ENCODE results near the gene CNPY1. TPM values are rescaled to one million over a fixed set of nuclear protein-coding genes. Genes with fewer than 3 reads are reported as not detected.

Gene CNPY1
- total and polyA plus RNA-seq, 4 experiments from 2014 or later, result not detected

DNA sequence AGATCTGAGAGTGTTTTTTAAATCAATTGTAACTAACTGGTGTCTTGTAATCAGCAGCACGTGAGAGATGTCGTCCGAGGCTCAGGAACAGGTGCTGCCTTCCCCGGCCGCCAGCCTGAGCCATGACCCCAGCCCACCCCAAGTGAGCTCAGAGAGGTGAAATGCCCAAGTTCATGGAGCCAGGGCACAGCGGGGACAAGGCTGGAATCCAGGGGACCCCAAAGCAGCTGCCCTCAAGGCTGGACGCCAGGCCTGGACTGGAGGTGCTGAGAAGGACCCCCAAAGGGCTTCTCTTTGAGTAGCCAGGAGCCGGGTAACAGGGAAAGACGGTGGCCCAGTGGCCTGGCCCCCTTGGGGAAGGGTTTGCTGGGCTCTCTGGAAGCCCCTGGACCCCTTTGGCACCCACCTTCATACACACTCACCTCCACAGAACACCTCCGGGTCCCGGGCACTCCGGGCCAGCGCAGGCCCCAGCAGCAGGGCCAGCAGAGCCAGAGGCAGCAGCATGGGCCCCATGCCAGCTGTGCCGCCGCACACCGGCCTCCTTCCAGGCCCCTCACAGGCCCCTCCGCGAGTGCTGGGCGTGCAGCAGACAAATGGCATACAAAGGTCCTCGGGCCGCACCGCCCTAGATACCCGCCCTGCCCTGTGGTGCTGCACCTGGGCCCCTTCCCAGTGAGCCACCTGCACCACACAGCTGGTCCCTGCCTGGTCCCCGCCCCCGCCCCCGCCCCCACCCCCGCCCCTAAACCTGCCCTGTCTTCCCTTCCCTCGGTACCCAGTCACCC lies 24.0 kb upstream of the CNPY1 start:
- POLR2A ChIA-PET (ENCODE audit: partially characterized antibody), result no interaction called here
- Histone ChIP-seq H3K27ac (ENCODE audit: low read depth, low read length) (no peak overlapping the region), H3K4me1 (ENCODE audit: insufficient read depth, low read length) (no peaks in the 10 kb centered on the region), H3K27me3 (ENCODE audit: insufficient read depth, low read length) (no peaks in the 10 kb centered on the region), H3K36me3 (ENCODE audit: insufficient read depth, low read length) (no peaks in the 10 kb centered on the region), H3K4me3 (ENCODE audit: low read length in 2 of 2) (no peak overlapping the region), H3K9me3 (ENCODE audit: control insufficient read depth in 1 of 2, low read length in 2 of 2) (no peaks in the 10 kb centered on the region)
- no peaks in the 10 kb centered on the region for H3K4me1 Mint-ChIP-seq
- H3K27me3 Mint-ChIP-seq, result peaks cover 0 to 3% of the 10 kb centered on the region in 2 donors
- DNase-seq, result no peak
- no peaks in the 10 kb centered on the region for H3K36me3 Mint-ChIP-seq
- H3K27ac Mint-ChIP-seq, result no peak overlapping the region
- intact Hi-C loops (cut with micrococcal nuclease), result no loop called here
- CTCF ChIA-PET (ENCODE audit: partially characterized antibody), result no interaction called here
- no peak overlapping the region for H3K4me3 Mint-ChIP-seq
- H3K9me3 Mint-ChIP-seq, result peaks cover 0 to 2% (median 0%) of the 10 kb centered on the region in 8 donors

DNA sequence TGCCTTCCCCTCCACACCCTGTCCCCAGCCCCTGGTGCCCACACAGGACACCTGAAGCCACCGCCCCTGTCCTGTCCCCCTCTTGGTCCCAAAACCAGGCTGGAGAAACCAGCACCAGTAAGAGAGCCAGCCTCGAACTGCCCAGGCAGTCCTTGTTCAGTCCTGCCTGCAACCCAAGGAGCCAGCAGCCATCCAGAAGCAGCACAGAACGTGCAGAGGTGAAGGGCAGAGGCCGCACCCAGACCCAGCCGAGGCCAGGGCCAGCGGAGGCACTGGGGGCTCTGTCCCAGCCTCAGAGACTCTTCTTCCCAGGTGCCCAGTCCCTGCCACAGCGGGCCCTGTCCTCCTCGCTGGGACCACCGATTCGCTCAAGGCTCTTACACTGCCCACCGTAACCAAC lies 23.3 kb upstream of the CNPY1 start:
- Mint-ChIP-seq H3K4me3 (no peak overlapping the region), H3K27me3 (peaks cover 0 to 3% of the 10 kb centered on the region in 2 donors), H3K4me1 (no peaks in the 10 kb centered on the region), H3K9me3 (peaks cover 0 to 2% (median 0%) of the 10 kb centered on the region in 8 donors), H3K27ac (no peak overlapping the region), H3K36me3 (no peaks in the 10 kb centered on the region)
- Histone ChIP-seq H3K4me1 (ENCODE audit: insufficient read depth, low read length) (no peaks in the 10 kb centered on the region), H3K9me3 (ENCODE audit: control insufficient read depth in 1 of 2, low read length in 2 of 2) (no peaks in the 10 kb centered on the region), H3K4me3 (ENCODE audit: low read length in 2 of 2) (no peak overlapping the region), H3K27me3 (ENCODE audit: insufficient read depth, low read length) (no peaks in the 10 kb centered on the region), H3K27ac (ENCODE audit: low read depth, low read length) (no peak overlapping the region), H3K36me3 (ENCODE audit: insufficient read depth, low read length) (no peaks in the 10 kb centered on the region)
- DNase-seq, result no peak
- ChIA-PET CTCF (ENCODE audit: partially characterized antibody) (no interaction called here), POLR2A (ENCODE audit: partially characterized antibody) (no interaction called here)
- intact Hi-C loops (cut with micrococcal nuclease), result no loop called here

GRCh38 chr7:155568842-155569494 lies 22.6 kb upstream of the CNPY1 start:
- no peak overlapping the region for H3K27ac Mint-ChIP-seq
- peaks cover 0 to 3% of the 10 kb centered on the region in 2 donors for H3K27me3 Mint-ChIP-seq
- H3K9me3 ChIP-seq (ENCODE audit: control insufficient read depth in 1 of 2, low read length in 2 of 2), result no peaks in the 10 kb centered on the region
- no peaks in the 10 kb centered on the region for H3K4me1 ChIP-seq (ENCODE audit: insufficient read depth, low read length)
- DNase-seq, result no peak
- H3K9me3 Mint-ChIP-seq, result peaks cover 0 to 2% (median 0%) of the 10 kb centered on the region in 8 donors
- no peaks in the 10 kb centered on the region for H3K36me3 Mint-ChIP-seq
- H3K4me3 Mint-ChIP-seq, result no peak overlapping the region
- intact Hi-C loops (cut with micrococcal nuclease), result no loop called here
- no peak overlapping the region for H3K27ac ChIP-seq (ENCODE audit: low read depth, low read length)
- ChIA-PET POLR2A (ENCODE audit: partially characterized antibody) (no interaction called here), CTCF (ENCODE audit: partially characterized antibody) (no interaction called here)
- H3K4me3 ChIP-seq (ENCODE audit: low read length in 2 of 2), result no peak overlapping the region
- no peaks in the 10 kb centered on the region for H3K27me3 ChIP-seq (ENCODE audit: insufficient read depth, low read length)
- H3K36me3 ChIP-seq (ENCODE audit: insufficient read depth, low read length), result no peaks in the 10 kb centered on the region
- no peaks in the 10 kb centered on the region for H3K4me1 Mint-ChIP-seq

DNA sequence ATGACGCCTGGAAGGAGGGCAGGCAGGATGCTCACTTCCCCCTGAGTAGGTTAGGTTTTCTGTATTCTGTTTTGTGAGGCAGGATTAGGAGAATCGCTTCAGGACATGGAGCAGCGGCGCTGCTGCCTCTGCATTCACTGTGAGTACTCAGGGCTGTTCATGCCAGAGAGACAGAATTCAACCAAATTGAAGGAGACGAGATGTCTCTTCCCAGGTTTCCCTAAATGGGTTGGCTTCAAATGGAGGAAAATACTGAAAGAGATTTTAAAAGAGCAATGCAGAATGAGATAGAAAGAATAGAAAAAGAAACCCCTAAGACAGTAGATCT lies 21.9 kb upstream of the CNPY1 start:
- CTCF ChIA-PET (ENCODE audit: partially characterized antibody), result no interaction called here
- peaks cover 0 to 3% of the 10 kb centered on the region in 2 donors for H3K27me3 Mint-ChIP-seq

DNA sequence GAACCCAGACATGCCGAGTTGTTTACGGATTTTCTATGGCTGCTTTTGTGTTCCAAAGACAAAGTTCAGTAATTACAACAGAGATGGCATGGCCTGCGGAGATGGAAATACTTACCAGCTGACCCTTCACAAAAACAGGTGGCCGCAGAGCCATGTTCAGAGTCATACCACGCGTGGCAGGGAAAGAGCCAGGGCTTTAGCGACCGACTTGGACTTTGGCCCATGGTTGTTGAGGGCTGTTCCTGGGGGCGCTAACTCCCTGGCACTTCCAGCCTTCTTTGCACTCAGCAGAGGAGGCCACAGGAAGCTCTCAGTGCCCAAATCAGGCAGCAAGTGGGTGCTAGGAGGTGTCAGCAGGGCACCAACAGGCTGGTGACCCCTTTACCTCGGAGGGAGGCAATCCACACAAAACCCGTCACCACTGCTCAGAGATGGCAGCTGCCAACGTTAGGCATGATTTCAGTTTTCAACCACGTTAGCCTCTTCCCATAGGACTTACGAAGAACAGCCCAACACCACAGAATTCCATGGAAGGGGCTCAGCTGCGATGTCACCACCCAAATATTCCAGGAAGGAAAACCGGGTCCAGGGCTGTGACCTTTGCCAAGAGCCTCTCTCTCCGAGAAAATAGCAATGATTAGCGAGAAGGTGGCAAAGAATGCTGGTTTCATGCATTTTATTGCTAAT lies 21.4 kb upstream of the CNPY1 start:
- no peak overlapping the region for H3K27ac Mint-ChIP-seq
- no peaks in the 10 kb centered on the region for H3K27me3 ChIP-seq (ENCODE audit: insufficient read depth, low read length)
- H3K36me3 ChIP-seq (ENCODE audit: insufficient read depth, low read length), result no peaks in the 10 kb centered on the region
- H3K4me3 ChIP-seq (ENCODE audit: low read length in 2 of 2), result no peak overlapping the region
- no peak overlapping the region for H3K4me3 Mint-ChIP-seq
- no peaks in the 10 kb centered on the region for H3K36me3 Mint-ChIP-seq
- H3K9me3 ChIP-seq (ENCODE audit: control insufficient read depth in 1 of 2, low read length in 2 of 2), result no peaks in the 10 kb centered on the region
- H3K9me3 Mint-ChIP-seq, result peaks cover 0 to 2% (median 0%) of the 10 kb centered on the region in 8 donors
- peaks cover 0 to 3% of the 10 kb centered on the region in 2 donors for H3K27me3 Mint-ChIP-seq
- DNase-seq, result no peak
- H3K4me1 Mint-ChIP-seq, result no peaks in the 10 kb centered on the region
- H3K4me1 ChIP-seq (ENCODE audit: insufficient read depth, low read length), result no peaks in the 10 kb centered on the region
- no peak overlapping the region for H3K27ac ChIP-seq (ENCODE audit: low read depth, low read length)
- CTCF ChIA-PET (ENCODE audit: partially characterized antibody), result no interaction called here
- POLR2A ChIA-PET (ENCODE audit: partially characterized antibody), result no interaction called here
- intact Hi-C loops (cut with micrococcal nuclease), result no loop called here

More for the DNA sequence above, 21.9 kb upstream of the CNPY1 start:
- Histone ChIP-seq H3K4me3 (ENCODE audit: low read length in 2 of 2) (no peak overlapping the region), H3K27me3 (ENCODE audit: insufficient read depth, low read length) (no peaks in the 10 kb centered on the region), H3K4me1 (ENCODE audit: insufficient read depth, low read length) (no peaks in the 10 kb centered on the region), H3K27ac (ENCODE audit: low read depth, low read length) (no peak overlapping the region), H3K36me3 (ENCODE audit: insufficient read depth, low read length) (no peaks in the 10 kb centered on the region), H3K9me3 (ENCODE audit: control insufficient read depth in 1 of 2, low read length in 2 of 2) (no peaks in the 10 kb centered on the region)
- no peaks in the 10 kb centered on the region for H3K36me3 Mint-ChIP-seq
- H3K4me3 Mint-ChIP-seq, result no peak overlapping the region
- peaks cover 0 to 2% (median 0%) of the 10 kb centered on the region in 8 donors for H3K9me3 Mint-ChIP-seq
- no peak for DNase-seq
- POLR2A ChIA-PET (ENCODE audit: partially characterized antibody), result no interaction called here
- intact Hi-C loops (cut with micrococcal nuclease), result no loop called here
- H3K27ac Mint-ChIP-seq, result no peak overlapping the region
- H3K4me1 Mint-ChIP-seq, result no peaks in the 10 kb centered on the region

DNA sequence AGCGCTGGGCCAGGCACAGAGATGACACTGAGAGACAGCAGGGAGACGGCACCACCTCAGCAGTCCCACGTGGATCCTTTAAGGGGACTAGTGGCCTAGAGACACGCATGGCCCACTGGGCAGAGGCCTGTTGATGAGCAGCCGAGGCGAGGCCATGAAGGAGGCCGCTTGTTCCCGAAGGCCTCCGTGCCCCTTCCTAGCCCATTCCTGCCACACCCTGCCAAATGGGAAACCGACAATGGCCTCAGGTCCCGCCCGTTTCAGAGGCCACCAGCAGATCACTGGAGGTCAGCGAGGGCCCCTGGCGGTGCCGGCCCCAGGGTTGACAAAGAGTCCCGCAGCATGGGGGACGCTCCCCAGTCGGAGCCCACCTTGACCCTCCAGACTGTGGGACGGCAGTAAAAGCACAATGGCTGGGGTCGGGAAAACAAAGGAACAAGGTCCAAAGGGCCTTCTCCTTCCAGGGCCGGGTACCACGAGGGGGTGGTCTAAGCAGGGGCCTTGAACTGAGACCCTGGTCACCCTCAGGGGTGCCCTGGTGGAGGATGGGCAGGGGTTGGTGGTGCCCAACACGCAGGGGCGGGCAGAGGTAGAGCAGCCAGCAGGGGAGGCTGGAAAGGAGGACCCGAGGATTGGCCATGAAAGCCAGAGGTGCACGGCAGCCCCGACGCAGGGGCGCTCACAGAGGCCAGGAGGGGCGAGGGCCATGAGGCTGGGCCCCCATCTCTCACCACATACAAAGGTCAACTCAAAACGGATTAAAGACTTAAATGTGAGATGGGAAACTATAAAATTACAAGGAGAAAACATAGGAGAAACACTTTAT lies 19.9 kb upstream of the CNPY1 start:
- DNase-seq, result no peak
- no peak overlapping the region for H3K4me3 ChIP-seq (ENCODE audit: low read length in 2 of 2)
- Mint-ChIP-seq H3K4me3 (no peak overlapping the region), H3K4me1 (no peaks in the 10 kb centered on the region), H3K36me3 (no peaks in the 10 kb centered on the region), H3K27ac (no peak overlapping the region), H3K27me3 (peaks cover 2 to 4% of the 10 kb centered on the region in 2 donors), H3K9me3 (peaks cover 0 to 2% (median 0%) of the 10 kb centered on the region in 8 donors)
- no peaks in the 10 kb centered on the region for H3K27me3 ChIP-seq (ENCODE audit: insufficient read depth, low read length)
- H3K27ac ChIP-seq (ENCODE audit: low read depth, low read length), result no peak overlapping the region
- no peaks in the 10 kb centered on the region for H3K9me3 ChIP-seq (ENCODE audit: control insufficient read depth in 1 of 2, low read length in 2 of 2)
- H3K4me1 ChIP-seq (ENCODE audit: insufficient read depth, low read length), result no peaks in the 10 kb centered on the region
- intact Hi-C loops (cut with micrococcal nuclease), result no loop called here
- H3K36me3 ChIP-seq (ENCODE audit: insufficient read depth, low read length), result no peaks in the 10 kb centered on the region
- CTCF ChIA-PET (ENCODE audit: partially characterized antibody), result no interaction called here
- POLR2A ChIA-PET (ENCODE audit: partially characterized antibody), result no interaction called here

DNA sequence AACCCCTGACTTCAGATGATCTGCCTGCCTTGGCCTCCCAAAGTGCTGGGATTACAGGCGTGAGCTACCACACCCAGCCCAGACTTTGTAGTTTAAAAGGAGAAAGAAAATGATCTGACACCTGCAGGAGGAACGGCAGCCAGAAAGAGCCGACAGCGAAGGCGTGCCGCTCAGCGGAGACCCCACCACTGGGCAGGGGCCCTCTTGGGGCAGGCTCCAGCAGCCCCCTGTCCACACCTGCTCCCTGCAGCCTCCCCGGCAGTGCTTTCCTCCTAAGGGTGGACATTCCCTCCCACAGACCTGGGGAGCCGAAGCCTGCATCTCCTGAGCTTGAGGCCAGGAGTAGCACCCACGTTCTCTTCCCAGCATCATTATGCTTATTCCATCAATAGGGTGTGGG lies 19.2 kb upstream of the CNPY1 start:
- Histone ChIP-seq H3K27me3 (ENCODE audit: insufficient read depth, low read length) (no peaks in the 10 kb centered on the region), H3K27ac (ENCODE audit: low read depth, low read length) (no peak overlapping the region), H3K36me3 (ENCODE audit: insufficient read depth, low read length) (no peaks in the 10 kb centered on the region), H3K9me3 (ENCODE audit: control insufficient read depth in 1 of 2, low read length in 2 of 2) (no peaks in the 10 kb centered on the region), H3K4me1 (ENCODE audit: insufficient read depth, low read length) (no peaks in the 10 kb centered on the region), H3K4me3 (ENCODE audit: low read length in 2 of 2) (no peak overlapping the region)
- no peaks in the 10 kb centered on the region for H3K36me3 Mint-ChIP-seq
- no peak for DNase-seq
- ChIA-PET CTCF (ENCODE audit: partially characterized antibody) (no interaction called here), POLR2A (ENCODE audit: partially characterized antibody) (no interaction called here)
- no peak overlapping the region for H3K27ac Mint-ChIP-seq
- peaks cover 0 to 2% (median 0%) of the 10 kb centered on the region in 8 donors for H3K9me3 Mint-ChIP-seq
- H3K4me3 Mint-ChIP-seq, result no peak overlapping the region
- no peaks in the 10 kb centered on the region for H3K4me1 Mint-ChIP-seq
- intact Hi-C loops (cut with micrococcal nuclease), result no loop called here
- H3K27me3 Mint-ChIP-seq, result peaks cover 2 to 6% of the 10 kb centered on the region in 2 donors

Data from CD4-positive, alpha-beta memory T cell (primary cell).